ENCODE results near the gene BDNF.

The BDNF gene

GRCh38 chr11:27649800-27650199, 50.5 kb downstream of the BDNF start:
- H3K9ac ChIP-seq (ENCODE audit: low read depth, low read length, poor library complexity, severe bottlenecking) = no peak overlapping the region
- H4K20me1 ChIP-seq (ENCODE audit: insufficient read depth, low read length, poor library complexity, severe bottlenecking) = no peaks in the 10 kb centered on the region
- H3K27me3 ChIP-seq (ENCODE audit: insufficient read depth, low read length, poor library complexity, severe bottlenecking) = no peaks in the 10 kb centered on the region
- H3F3A ChIP-seq (ENCODE audit: low read depth) = no peaks in the 10 kb centered on the region
- no peaks in the 10 kb centered on the region for H3K36me3 ChIP-seq (ENCODE audit: insufficient read depth, low read length)
- peak overlapping the region; percentile 41 for H3K4me2 ChIP-seq (ENCODE audit: low read depth, low read length, poor library complexity, severe bottlenecking)
- no peaks in the 10 kb centered on the region for H3K9me2 ChIP-seq (replicated peaks; ENCODE audit: low read depth, low read length)
- H3K9me3 ChIP-seq (ENCODE audit: insufficient read depth, low read depth, low read length) = no peaks in the 10 kb centered on the region
- peaks cover 33% of the 10 kb centered on the region for H3K4me1 ChIP-seq (ENCODE audit: insufficient read depth, low read length, poor library complexity, severe bottlenecking)
- no peak overlapping the region for H2AFZ ChIP-seq (ENCODE audit: low read length)
- TF ChIP-seq CTCF (conservative IDR thresholded peaks at IDR 0.05; ENCODE audit: low read length) = no peak
- TF ChIP-seq EZH2phosphoT487 (IDR thresholded peaks at IDR 0.05; ENCODE audit: borderline replicate concordance) = no peak
- H3K4me3 ChIP-seq (ENCODE audit: low read length, poor library complexity, severe bottlenecking) = peak overlapping the region; percentile 26
- H3K79me2 ChIP-seq (ENCODE audit: insufficient read depth, low read length) = no peaks in the 10 kb centered on the region

GRCh38 chr11:27648840-27649239, 51.4 kb downstream of the BDNF start:
- no peaks in the 10 kb centered on the region for H3K27me3 ChIP-seq (ENCODE audit: insufficient read depth, low read length, poor library complexity, severe bottlenecking)

GRCh38 chr11:27646051-27646818, 54.0 kb downstream of the BDNF start:
- Histone ChIP-seq H3F3A (ENCODE audit: low read depth) (no peaks in the 10 kb centered on the region), H3K4me2 (ENCODE audit: low read depth, low read length, poor library complexity, severe bottlenecking) (no peak overlapping the region), H3K4me3 (ENCODE audit: low read length, poor library complexity, severe bottlenecking) (no peak overlapping the region), H3K36me3 (ENCODE audit: insufficient read depth, low read length) (no peaks in the 10 kb centered on the region), H3K9me2 (replicated peaks; ENCODE audit: low read depth, low read length) (no peaks in the 10 kb centered on the region), H3K9me3 (ENCODE audit: insufficient read depth, low read depth, low read length) (no peaks in the 10 kb centered on the region), H3K79me2 (ENCODE audit: insufficient read depth, low read length) (no peaks in the 10 kb centered on the region), H4K20me1 (ENCODE audit: insufficient read depth, low read length, poor library complexity, severe bottlenecking) (no peaks in the 10 kb centered on the region), H2AFZ (ENCODE audit: low read length) (no peak overlapping the region), H3K9ac (ENCODE audit: low read depth, low read length, poor library complexity, severe bottlenecking) (no peak overlapping the region), H3K27me3 (ENCODE audit: insufficient read depth, low read length, poor library complexity, severe bottlenecking) (no peaks in the 10 kb centered on the region), H3K4me1 (ENCODE audit: insufficient read depth, low read length, poor library complexity, severe bottlenecking) (peaks cover 17% of the 10 kb centered on the region)
- TF ChIP-seq EZH2phosphoT487 (IDR thresholded peaks at IDR 0.05; ENCODE audit: borderline replicate concordance) (no peak), CTCF (conservative IDR thresholded peaks at IDR 0.05; ENCODE audit: low read length) (no peak)

More at GRCh38 chr11:27648840-27649239, 51.4 kb downstream of the BDNF start:
- H3K36me3 ChIP-seq (ENCODE audit: insufficient read depth, low read length) = no peaks in the 10 kb centered on the region
- no peaks in the 10 kb centered on the region for H3K9me2 ChIP-seq (replicated peaks; ENCODE audit: low read depth, low read length)
- peaks cover 33% of the 10 kb centered on the region for H3K4me1 ChIP-seq (ENCODE audit: insufficient read depth, low read length, poor library complexity, severe bottlenecking)
- no peaks in the 10 kb centered on the region for H4K20me1 ChIP-seq (ENCODE audit: insufficient read depth, low read length, poor library complexity, severe bottlenecking)
- H3K4me3 ChIP-seq (ENCODE audit: low read length, poor library complexity, severe bottlenecking) = no peak overlapping the region
- no peaks in the 10 kb centered on the region for H3K9me3 ChIP-seq (ENCODE audit: insufficient read depth, low read depth, low read length)
- no peaks in the 10 kb centered on the region for H3K79me2 ChIP-seq (ENCODE audit: insufficient read depth, low read length)
- H2AFZ ChIP-seq (ENCODE audit: low read length) = no peak overlapping the region
- TF ChIP-seq CTCF (conservative IDR thresholded peaks at IDR 0.05; ENCODE audit: low read length) (no peak), EZH2phosphoT487 (IDR thresholded peaks at IDR 0.05; ENCODE audit: borderline replicate concordance) (no peak)
- H3K4me2 ChIP-seq (ENCODE audit: low read depth, low read length, poor library complexity, severe bottlenecking) = no peak overlapping the region
- no peak overlapping the region for H3K9ac ChIP-seq (ENCODE audit: low read depth, low read length, poor library complexity, severe bottlenecking)
- no peaks in the 10 kb centered on the region for H3F3A ChIP-seq (ENCODE audit: low read depth)
